HG03521 (cell line): ENCODE measurements around the gene SEZ6L2.
"Not testable (repeated sequence)": the region's sequence is repeated elsewhere in the genome, so short reads cannot be mapped to it uniquely, and the experiment has no call there.

Source experiments
- ATAC-seq: cut with Tn5 transposase; IDR thresholded peaks from one replicate; pipeline ENCODE4 v1.9.1; 2021; ENCODE audit warnings: mild to moderate bottlenecking, moderate library complexity; ENCODE audit not compliant: unreplicated experiment

Gene SEZ6L2

GRCh38 chr16:29858149-29858849, 41.1 kb downstream of the SEZ6L2 start:
- ATAC-seq = no peak

- ATAC-seq = no peak
Observed at GRCh38 chr16:29857133-29857760, 42.1 kb downstream of the SEZ6L2 start.

GRCh38 chr16:29854520-29855100, 44.7 kb downstream of the SEZ6L2 start:
- no peak for ATAC-seq

- no peak for ATAC-seq
Observed at GRCh38 chr16:29852654-29853053, 46.7 kb downstream of the SEZ6L2 start.

GRCh38 chr16:29850998-29851397, 48.4 kb downstream of the SEZ6L2 start:
- ATAC-seq = no peak

GRCh38 chr16:29849505-29849904, 49.8 kb downstream of the SEZ6L2 start:
- ATAC-seq = no peak

GRCh38 chr16:29848420-29849297, 50.7 kb downstream of the SEZ6L2 start:
- ATAC-seq = no peak

- ATAC-seq = no peak
Observed at GRCh38 chr16:29845656-29846055, 53.7 kb downstream of the SEZ6L2 start.

- ATAC-seq = no peak
Observed at GRCh38 chr16:29844575-29845331, 54.6 kb downstream of the SEZ6L2 start.

GRCh38 chr16:29843931-29844330, 55.4 kb downstream of the SEZ6L2 start:
- no peak for ATAC-seq

- no peak for ATAC-seq
Observed at GRCh38 chr16:29842732-29843346, 56.5 kb downstream of the SEZ6L2 start.

- ATAC-seq = no peak
Observed at GRCh38 chr16:29841631-29842030, 57.7 kb downstream of the SEZ6L2 start.

- no peak for ATAC-seq
Observed at GRCh38 chr16:29840240-29840639, 59.1 kb downstream of the SEZ6L2 start.

- no peak for ATAC-seq
Observed at GRCh38 chr16:29839822-29840221, 59.5 kb downstream of the SEZ6L2 start.

GRCh38 chr16:29837841-29838240, 61.5 kb downstream of the SEZ6L2 start:
- ATAC-seq = no peak

- ATAC-seq = no peak
Observed at GRCh38 chr16:29836623-29837022, 62.7 kb downstream of the SEZ6L2 start.

GRCh38 chr16:29835926-29836325, 63.4 kb downstream of the SEZ6L2 start:
- no peak for ATAC-seq

GRCh38 chr16:29834079-29834478, 65.3 kb downstream of the SEZ6L2 start:
- ATAC-seq = no peak

GRCh38 chr16:29833219-29833618, 66.1 kb downstream of the SEZ6L2 start:
- ATAC-seq = not testable (repeated sequence)

GRCh38 chr16:29831490-29831889, 67.9 kb downstream of the SEZ6L2 start:
- no peak for ATAC-seq
